ENCODE results near the gene CEPT1.
"Not testable (repeated sequence)": the region's sequence is repeated elsewhere in the genome, so short reads cannot be mapped to it uniquely, and the experiment has no call there.

The CEPT1 gene

DNA sequence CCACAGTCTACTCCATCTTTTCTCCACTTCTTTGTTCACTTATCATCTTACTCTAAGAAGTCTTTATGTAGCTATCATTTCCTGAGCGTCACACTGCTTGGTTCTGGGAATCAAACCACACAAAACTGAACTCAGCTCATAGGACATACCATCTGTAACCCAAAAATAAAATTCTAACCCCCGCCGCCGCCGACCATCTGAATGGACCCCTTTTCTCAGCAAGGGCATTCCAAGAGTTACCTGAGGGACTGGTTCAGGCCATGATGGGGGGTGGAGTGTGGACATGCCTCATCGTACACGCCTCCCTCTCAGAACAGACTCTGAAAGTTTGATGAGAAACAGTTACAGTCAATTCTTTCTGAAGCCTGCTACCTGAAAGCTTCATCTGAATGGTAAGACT, 74.9 kb downstream of the CEPT1 start:
- H3K4me3 ChIP-seq (ENCODE audit: low read length), result no peak overlapping the region
- TF ChIP-seq, protein P1, sequence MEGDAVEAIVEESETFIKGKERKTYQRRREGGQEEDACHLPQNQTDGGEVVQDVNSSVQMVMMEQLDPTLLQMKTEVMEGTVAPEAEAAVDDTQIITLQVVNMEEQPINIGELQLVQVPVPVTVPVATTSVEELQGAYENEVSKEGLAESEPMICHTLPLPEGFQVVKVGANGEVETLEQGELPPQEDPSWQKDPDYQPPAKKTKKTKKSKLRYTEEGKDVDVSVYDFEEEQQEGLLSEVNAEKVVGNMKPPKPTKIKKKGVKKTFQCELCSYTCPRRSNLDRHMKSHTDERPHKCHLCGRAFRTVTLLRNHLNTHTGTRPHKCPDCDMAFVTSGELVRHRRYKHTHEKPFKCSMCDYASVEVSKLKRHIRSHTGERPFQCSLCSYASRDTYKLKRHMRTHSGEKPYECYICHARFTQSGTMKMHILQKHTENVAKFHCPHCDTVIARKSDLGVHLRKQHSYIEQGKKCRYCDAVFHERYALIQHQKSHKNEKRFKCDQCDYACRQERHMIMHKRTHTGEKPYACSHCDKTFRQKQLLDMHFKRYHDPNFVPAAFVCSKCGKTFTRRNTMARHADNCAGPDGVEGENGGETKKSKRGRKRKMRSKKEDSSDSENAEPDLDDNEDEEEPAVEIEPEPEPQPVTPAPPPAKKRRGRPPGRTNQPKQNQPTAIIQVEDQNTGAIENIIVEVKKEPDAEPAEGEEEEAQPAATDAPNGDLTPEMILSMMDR (IDR thresholded peaks at IDR 0.05; ENCODE audit: insufficient read depth, low read depth, low read length, missing control alignments), result no peak
- DNase-seq (ENCODE audit: low read depth), result no peak

DNA sequence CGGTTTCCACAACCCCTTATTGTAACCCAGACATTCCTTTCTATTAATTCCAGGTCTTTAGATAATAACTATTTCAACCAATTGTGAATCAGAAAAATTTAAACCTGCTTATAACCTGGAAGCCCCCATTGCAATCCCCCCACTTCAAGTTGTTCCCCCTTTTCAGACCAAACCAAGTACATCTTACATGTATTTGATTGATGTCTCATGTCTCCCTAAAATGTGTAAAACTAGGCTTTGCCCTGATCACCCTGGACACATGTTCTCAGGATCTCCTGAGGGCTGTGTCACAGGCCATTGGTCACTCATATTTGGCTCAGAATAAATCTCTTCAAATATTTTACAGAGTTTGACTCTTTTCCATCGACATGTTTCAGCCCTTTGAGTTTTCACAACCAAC, 75.3 kb downstream of the CEPT1 start:
- H3K4me3 ChIP-seq (ENCODE audit: low read length); DNase-seq (ENCODE audit: low read depth): not testable (repeated sequence)

DNA sequence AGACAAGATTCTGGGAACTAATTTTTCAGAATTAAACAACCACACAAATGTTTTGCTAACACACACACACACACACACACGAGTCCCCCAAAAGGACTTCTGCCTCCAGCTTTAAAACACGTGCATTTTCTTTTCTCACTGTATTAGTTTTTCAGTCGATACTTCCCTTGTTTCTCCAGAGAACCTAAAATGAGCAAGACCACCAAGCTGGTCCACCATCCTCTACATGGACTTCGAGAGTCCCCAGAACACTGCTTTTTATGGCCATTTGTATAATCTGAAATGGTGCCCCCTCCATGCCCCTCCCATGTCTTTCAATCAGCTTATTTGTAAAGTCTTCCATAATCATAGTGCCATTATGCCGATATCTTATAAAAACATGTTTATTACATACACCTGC, 76.7 kb downstream of the CEPT1 start:
- TF ChIP-seq, protein P1 (IDR thresholded peaks at IDR 0.05; ENCODE audit: insufficient read depth, low read depth, low read length, missing control alignments), result no peak
- no peak for DNase-seq (ENCODE audit: low read depth)
- no peak overlapping the region for H3K4me3 ChIP-seq (ENCODE audit: low read length)

DNA sequence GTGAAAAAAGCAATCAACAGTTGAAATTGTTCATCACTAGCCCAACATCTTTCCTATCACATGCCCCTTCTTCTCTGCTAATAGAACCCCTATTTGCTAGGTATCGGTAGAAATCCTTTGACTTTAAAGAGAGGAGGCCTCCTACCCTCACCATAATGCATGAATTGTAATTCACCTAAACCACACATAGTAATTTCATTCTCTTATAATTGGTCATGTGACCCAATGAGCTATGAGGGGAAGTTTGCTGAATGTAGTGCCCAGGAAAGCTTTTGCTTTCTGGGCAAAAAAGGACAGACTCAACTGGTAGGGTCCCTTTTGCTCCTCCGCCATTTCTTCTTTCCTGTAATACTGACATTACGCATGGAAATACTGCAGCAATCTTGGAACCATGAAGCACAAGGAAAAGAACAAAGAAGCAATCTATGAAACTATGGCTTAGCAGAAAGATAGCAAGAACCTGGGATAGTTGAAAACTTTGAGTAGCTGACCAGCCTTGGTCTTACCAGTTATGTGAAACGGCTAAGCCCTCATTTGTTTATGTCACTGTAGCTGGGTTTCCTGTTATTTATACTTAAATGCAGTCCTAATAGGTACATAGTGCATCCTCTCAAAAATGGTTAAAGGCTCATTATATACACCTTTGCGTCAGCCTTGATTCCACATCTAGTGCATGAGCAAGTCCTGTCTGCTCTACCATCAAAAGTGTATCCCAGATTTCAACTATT, 77.3 kb downstream of the CEPT1 start:
- no peak overlapping the region for H3K4me3 ChIP-seq (ENCODE audit: low read length)
- TF ChIP-seq, protein P1 (IDR thresholded peaks at IDR 0.05; ENCODE audit: insufficient read depth, low read depth, low read length, missing control alignments), result no peak
- no peak for DNase-seq (ENCODE audit: low read depth)

DNA sequence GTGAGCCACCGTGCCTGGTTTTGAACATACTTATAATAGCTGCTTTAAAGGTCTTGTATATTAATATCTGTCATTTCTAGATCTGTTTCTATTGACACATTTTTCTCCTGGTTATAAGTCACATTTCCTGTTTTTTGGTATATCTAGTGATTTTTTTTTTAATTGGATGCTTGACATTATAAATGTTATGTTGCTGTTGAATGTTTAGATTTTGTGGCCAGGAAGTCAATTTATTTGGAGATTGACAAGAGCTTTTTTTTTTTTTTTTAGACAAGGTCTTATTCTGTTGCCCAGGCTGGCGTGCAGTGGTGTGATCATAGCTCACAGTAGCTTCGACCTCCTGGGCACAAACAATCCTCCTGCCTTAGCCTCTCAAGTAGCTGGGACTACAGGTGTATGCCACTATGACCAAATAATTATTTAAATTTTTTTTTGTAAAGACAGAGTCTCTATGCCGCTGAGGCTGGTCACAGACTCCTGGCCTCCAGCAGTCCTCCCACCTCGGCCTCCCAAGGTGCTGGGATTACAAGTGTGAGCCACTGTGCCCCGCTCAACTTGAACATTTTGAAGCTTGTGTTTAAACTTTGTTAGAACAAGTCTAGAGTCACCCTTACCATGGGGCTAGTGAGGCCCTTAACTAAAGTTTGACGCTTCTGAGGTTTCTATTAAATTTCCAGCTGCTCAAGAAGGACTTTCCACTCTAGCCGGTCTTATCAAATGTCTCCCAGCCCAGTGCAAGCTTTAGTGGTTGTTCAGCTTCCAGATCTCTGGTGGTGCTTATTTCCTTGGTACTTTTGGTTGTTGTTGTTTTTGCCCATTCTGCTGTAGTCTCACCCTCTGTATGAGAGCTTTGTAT, 78.9 kb downstream of the CEPT1 start:
- no peak for DNase-seq (ENCODE audit: low read depth)
- H3K4me3 ChIP-seq (ENCODE audit: low read length), result no peak overlapping the region
- TF ChIP-seq, protein P1 (IDR thresholded peaks at IDR 0.05; ENCODE audit: insufficient read depth, low read depth, low read length, missing control alignments), result no peak

DNA sequence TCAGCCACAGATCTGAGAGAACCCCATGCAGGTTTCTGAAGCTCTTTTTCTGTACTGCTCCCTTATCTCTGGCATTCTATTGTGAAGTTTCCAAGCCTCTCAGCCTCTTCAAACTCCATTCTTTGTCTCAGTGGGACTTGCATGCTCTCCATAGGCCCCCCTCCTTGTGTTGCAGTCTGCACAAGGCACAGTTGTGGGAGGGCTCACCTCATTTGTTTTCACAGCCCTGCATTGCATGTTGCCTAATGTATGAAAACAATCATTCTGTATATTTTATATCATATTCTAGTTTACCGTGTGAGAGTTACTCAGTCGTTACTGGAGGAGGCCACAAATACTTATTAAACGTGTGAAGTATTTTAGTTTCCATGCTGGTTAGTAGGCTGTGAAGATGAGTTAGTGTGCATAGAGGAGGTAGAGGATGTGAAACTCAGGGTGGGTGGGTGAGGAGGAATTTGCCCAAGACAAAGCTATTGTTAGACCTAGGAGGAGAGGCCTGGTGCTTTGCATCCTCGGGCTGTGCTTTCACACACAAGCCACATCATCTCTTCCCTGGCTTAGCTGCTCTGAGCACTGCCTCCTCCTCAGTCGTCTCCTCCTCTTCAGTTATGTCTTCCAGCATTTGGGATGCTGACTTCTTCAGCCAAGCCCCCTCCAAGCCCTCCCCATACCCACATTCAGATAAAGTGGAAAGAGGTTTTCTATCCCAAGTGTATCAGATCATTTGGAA, 79.7 kb downstream of the CEPT1 start:
- no peak for DNase-seq (ENCODE audit: low read depth)
- TF ChIP-seq, protein P1 (IDR thresholded peaks at IDR 0.05; ENCODE audit: insufficient read depth, low read depth, low read length, missing control alignments), result no peak
- H3K4me3 ChIP-seq (ENCODE audit: low read length), result no peak overlapping the region

DNA sequence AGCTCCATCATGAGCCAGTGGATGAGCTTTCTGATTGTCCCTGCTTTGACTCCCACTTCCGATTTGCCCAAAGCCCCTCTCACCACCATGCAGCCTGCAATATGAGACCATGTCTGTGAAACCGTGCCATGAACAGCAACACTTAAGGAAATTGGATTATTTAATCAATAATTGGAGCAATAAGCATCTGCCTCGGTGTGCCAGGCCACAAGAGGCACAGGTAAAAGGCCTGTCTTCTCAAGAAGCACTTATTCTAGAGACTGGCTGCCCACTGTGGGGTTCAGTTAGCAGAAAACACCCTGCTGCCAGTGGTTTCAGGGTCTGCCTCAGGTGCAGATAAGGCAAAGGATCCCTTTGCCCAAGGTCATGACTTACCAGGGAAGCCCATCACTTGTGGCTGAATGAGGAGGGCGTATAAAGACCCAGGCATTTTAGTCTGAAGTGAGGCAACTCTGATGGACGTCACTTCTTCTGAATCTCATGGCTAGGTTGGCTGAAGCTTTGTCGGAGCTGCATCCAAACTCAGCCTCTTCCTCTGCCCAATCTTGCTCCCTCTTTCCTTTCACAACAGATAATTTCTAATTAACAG, 80.4 kb downstream of the CEPT1 start:
- TF ChIP-seq, protein P1 (IDR thresholded peaks at IDR 0.05; ENCODE audit: insufficient read depth, low read depth, low read length, missing control alignments), result no peak
- no peak for DNase-seq (ENCODE audit: low read depth)
- H3K4me3 ChIP-seq (ENCODE audit: low read length), result no peak overlapping the region
